ENCODE measurements around the gene CDH2.
"Not testable (repeated sequence)": the region's sequence is repeated elsewhere in the genome, so short reads cannot be mapped to it uniquely, and the experiment has no call there.

CDH2 gene

DNA sequence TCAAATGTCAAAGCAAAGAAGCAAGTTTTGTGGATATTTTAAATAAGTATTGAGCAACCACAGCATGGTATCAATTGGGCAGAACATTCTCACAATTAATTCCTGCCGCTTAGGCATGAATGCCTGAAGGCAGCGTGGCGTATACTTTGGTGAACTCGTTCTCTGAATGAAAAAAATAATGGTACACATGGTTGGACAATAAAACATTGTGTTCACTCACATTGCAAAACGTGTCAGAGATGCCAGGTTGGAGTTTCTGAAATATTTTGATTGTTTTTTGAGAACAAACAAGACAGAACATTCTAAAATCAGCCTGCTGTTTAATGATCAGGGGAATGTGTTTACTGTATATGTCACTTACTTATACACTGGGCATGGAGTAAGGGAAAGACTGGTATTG lies 254.2 kb downstream of the CDH2 start:
- in situ Hi-C loops (cut with MboI; ENCODE audit: low sequenced_read_pairs) = no loop called here

DNA sequence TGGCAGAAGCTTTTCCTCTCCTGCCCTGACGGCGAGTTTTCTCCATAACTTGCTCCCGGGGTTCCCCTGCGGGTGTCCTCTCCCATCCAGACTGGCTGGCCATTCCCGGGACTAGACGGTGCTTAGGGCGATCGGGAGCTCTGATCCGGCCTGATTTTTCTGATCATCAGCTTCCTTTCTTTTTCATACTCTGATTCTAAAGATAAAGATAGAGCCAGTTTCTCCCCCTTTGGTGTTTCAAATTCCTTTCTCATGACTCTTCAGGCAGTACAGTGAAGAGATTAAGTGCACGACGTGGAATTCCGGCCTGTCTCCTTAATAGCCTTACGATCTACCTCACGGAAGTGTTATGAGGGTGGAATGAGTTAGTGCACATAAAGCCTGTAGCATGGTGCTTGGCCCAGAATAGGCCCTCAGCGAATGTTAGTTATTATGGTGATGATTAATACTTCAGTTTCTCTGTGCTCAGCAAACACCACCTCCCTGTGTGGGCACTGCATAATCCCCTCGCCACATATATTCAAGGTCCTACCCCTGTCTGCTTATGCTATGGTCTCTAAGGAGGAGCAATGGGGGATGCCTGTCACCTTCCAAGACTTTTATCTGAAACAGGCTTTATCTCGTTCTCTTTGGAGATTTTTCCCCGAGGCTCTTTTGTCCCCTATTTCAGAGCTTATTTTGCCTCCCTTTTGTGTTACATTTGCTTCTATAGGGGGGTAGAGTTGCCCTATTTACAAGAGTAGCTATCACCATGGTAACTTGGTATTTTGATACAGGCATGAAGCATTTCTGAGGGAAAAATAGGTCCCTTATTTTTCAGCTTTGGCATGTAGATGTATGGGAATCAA lies 254.8 kb downstream of the CDH2 start:
- in situ Hi-C loops (cut with MboI; ENCODE audit: low sequenced_read_pairs) = no loop called here

DNA sequence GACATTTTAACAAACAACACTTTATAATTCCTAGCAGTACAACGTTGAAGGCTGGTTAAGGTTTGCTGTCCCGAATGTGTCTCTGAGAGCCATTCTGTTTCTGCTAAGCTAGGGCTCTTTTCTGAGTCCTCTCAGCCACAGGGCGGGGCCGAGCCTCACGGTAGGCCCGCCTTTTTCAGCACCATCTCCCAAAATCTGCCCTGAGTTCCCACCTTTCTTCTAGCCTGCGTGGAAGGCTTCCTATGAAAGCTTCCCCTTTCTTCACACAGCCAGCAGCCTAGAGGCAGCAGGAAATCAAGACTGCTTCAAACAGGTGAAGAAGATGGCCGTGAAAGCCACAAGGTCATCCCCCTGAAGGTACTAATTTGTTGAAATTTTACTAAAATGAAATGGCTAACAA lies 255.5 kb downstream of the CDH2 start:
- in situ Hi-C loops (cut with MboI; ENCODE audit: low sequenced_read_pairs) = no loop called here

DNA sequence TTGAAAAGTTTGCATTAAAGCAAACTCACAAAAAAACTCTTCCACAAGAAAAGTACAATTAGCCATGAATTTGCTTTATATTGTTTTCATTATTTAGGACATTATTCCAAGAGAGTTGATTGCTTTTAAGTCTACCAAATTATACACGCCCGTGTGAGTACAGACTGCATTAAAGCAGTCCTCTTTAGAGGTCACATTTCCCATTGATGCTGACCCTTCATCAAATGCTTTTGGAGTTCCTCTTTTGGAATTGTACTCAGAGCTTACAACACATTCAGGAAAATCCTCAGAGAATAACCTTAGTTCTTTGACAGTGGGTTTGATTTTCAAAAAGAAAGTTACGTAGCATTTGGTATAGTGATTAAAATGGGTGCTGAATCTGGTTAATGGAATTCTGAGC lies 256.1 kb downstream of the CDH2 start:
- in situ Hi-C loops (cut with MboI; ENCODE audit: low sequenced_read_pairs) = no loop called here

DNA sequence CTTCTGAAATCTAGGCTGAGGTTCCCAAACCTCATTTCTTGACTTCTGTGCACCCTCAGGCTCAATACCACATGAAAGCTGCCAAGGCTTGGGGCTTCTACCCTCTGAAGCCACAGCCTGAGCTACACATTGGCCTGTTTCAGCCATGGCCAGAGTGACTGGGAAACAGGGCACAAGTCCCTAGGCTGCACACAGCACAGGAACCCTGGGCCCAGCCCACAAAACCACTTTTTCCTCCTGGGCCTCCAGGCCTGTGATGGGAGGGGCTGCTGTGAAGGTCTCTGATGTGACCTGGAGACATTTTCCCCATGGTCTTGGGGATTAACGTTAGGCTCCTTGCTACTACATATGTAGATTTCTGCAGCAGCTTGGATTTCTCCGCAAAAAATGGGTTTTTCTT lies 270.7 kb downstream of the CDH2 start:
- in situ Hi-C loops (cut with MboI; ENCODE audit: low sequenced_read_pairs) = not testable (repeated sequence)

DNA sequence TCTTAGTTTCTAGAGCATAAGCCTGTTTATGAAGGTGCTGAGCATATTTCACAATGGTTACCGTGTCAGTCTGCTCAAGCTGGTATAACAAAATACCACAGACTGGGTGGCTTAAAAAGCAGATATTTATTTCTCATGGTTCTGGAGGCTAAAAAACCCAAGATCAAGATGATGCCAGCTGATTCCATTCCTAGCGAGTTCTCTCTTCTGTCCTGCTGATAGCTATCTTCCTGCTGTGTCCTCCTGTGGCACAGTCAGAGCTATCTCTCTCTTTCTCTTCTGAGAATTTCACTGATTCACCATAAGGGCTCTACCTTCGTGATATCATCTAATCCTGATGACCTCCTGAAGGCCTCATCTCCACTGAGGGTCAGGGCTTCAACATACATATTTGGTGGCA lies 273.0 kb downstream of the CDH2 start:
- in situ Hi-C loops (cut with MboI; ENCODE audit: low sequenced_read_pairs) = no loop called here

DNA sequence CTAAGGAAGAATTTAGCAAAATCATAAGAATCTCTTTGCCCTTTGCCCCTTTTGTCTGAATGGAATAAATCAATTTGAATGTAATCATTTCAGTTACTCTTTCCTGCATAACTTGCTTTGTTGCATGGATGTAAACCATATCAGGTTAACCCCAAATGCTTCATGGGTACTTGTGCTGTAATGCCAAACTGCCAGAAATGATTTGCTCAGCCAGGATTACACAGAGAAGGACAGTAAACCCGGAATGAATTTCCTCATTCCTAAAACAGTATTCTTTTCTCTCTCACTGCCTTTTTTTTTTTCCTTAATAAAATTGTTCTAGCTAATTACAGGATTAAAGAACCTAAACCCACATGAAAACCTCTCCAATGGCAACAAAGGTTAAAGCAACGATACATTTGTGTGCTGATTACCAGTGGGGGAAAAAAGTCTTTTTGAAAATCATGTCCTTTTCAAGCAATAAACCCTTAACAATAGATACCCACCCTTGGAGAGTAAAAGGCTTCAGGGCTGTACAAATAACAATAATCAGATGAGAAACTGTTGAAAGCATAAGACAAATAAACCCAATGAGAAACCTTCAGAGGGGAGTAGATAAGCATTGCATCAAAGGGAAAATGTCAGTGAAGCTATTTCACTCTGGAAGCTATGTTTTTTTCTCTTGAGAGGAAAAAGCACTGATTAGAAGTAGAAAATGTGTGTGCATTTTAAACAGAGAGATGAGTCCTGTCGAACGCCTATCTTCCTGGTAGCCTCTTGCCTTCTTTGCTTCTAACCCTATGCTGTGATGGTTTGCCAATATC lies 275.3 kb downstream of the CDH2 start:
- in situ Hi-C loops (cut with MboI; ENCODE audit: low sequenced_read_pairs) = no loop called here

All from HL-60/S4 (cell line).